Right kidney (tissue), 1 donor: ENCODE results near the gene TMEM52B.
"Not testable (repeated sequence)": the region's sequence is repeated elsewhere in the genome, so short reads cannot be mapped to it uniquely, and the experiment has no call there.

ENCODE experiments used
- DNase-seq: peaks from one replicate; pipeline ENCODE4 v3.0.0-alpha.2; 2016

Gene TMEM52B

GRCh38 chr12:10169104-10169503 is 9.7 kb upstream of the TMEM52B start:
- no peak for DNase-seq

DNA sequence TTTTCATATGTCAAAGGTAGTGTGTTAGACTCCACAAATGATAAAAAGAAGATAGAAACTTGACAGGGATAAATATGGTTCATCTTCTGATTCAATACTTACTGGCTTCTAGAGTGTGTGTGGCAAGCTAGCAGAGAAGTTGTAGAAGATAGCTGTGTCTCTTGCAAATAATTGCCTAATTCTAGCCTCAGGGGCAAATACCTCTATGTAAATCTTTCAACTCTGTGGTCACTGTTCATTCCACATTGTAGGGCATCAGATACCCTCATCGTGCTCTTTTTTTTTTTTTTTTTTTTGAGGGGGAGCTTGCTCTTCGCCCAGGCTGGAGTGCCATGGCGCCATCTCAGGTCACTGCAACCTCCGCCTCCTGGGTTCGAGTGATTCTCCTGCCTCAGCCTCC is 8.6 kb upstream of the TMEM52B start:
- no peak for DNase-seq

DNA sequence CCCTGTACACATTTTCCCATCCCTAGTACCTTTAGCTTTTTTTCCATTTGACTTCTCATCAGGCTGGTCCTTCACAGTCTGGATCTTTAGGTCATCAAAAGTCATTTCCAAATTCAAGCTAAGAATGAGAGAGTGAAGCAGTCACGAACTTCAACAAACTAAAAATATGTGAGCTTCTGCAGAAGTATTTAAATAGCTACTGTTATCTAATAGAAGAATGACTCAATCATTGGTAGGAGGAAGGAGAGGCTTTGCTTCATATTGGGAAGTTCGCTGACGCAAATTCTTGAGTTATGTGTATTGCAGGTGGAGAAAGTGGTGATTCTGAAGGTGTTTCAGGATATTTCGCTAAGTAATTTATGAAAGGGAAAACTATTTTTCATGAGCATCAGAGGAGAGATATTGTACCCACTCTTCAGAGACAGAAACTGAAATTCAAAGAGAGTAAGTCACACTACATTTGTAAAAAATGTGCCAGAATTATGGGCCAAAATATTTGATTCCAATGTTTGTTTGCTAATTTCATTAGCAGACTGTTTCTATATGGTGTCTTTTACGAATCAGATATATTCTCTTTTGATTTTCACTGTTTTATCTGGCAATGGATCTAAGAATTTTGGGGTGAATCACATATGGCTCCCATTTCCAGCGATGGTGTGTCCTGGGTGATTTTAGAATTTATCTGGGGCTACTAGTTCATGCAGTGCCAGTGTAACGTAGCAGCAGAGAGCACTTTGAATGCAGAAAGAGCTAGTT is 6.7 kb upstream of the TMEM52B start, which contains the start of gene OLR1:
Gene OLR1 (minus strand): TSS at position 160 of the 756 bp plus-strand sequence. CDS start 55 bp downstream, at position 105.
- DNase-seq, result no peak

DNA sequence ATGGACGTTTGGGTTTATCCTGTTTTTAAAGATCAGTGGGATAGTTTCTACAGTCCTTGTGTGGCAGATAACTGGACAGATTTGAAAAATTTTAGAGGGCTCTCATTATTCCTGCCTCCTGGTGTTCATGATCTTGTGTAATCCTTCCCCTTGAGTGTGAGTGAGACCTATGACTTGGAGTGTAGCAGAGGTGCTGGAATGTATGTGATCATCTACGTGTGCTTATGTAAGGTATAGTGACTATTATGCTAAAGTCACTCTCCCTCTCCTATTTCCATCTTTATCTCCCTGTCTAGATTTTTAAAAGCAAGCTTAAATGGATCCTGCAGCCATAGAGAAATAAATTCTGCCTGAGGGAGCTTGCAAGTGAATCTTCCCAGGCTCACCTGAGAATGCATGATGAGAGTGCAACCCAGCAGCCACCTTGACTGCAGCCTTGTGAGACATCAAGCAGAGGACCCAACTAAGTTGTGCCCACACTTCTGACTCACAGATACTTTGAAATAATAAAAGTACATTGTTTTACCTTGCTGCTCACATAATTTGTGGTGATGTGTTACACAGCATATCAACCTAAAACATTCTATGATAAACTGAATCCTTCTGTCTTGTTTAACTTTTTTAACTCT is 3.7 kb upstream of the TMEM52B start:
- DNase-seq, result no peak

DNA sequence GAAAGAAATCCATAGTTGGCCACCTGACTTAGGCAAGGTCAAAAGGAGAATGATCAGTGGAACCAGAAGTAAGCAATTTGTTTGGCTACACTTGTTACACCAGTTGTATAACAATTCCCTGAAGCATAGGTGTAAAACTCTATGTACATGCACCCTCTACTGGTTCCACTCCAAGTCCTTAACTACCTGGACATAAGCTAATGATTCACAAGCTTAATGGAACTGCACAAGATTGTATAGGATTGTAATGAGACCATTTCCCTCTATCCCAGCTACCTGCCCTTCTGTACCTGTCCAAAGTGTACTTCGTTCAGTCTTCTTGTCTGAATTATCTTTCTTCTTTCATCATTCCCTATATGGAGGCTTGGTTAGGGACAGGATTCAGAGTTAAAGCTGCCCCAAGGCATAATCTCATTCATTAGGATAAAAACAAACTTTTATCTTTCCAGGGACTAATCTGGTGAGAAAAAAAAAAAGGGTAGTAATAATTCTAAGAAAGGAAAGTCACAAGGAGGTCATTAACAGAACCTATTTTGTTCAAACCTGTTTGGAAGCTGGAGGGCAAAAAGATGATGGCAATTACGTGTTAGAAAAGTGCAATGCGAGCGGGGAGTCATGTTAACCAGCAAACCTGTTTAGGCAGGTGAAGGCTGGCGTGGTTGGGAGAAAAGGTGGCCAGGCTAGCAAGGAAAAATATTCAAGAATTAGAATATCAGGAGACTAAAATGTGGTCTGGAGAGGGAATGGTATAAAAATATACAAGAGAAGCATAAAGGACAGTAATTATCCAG is 2.8 kb upstream of the TMEM52B start:
- DNase-seq, result peak; percentile 22

- DNase-seq, result no peak
These were observed 947 bp downstream of the TMEM52B start for GRCh38 chr12:10179776-10180181.

DNA sequence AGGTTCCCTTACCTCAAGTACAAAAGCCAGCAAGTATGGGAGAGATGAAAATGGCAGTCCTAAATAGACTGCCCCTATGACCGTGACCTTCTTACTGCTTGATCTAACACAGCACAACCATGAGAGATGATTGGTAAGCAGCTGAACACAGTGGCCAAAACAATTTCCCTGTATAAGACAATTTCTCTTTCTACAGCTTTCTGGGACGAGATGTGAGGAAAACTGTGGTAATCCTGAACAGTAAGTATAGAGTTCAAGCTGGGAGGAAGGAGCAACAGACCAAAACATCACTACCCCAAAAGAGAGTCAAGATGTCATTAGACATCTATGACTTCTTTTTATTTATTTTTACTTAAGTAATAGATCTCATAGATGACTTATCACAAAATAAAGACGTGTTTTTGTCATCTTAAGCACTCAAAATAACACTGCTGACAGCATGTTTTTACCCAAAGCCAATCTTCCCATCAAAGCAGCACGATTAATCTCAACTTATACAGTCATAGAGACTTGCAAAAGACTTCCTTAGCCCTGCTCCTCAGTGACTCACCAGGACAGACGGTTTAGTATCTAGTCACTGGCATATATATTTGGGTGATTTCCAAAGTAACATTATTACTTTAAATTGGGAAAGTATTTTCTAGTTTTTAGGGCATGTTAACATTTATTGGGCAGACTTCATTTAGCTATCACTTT is 3.7 kb downstream of the TMEM52B start:
- DNase-seq, result no peak

DNA sequence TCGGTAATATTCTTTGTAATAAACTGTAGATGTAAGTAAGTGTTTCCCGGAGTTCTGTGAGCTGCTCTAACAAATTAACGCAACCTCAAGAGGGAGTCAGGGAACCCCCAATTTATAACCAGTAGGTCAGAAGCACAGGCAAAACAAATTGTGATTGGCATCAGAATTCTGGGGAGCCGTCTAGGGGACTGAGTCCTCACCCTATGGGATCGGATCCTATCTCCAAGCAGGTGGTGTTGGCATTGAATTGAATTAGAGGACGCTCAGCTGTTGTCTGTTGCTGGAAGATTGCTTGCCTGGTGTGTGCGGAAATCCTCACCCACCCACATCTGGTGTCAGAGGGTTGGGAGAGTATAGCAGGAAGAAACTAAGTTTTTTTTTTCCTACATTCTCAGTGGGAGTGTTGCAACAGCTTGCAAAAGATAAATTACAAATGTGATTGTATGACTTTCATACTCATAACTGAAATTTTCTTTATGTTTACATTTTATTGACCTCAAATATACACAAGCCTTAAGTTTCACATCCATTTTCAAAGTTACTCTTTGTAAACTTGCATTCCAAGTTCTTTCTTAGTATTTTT is 5.5 kb downstream of the TMEM52B start:
- no peak for DNase-seq

GRCh38 chr12:10186299-10186698 is 7.5 kb downstream of the TMEM52B start:
- no peak for DNase-seq

DNA sequence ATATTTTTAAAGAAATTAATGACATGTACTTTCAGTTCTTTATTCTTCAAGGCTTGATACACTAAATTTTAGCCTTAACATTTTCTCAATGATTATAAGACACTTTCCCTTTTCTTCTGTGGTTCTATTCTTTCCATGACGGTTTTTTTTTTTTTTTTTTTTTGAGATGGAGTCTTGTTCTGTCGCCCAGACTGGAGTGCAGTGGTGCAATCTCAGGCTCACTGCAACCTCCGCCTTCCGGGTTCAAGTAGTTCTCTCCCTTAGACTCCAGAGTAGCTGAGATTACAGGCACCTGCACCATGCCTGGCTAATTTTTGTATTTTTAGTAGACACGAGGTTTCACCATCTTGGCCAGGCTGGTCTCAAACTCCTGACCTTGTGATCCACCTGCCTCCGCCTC is 8.1 kb downstream of the TMEM52B start:
- not testable (repeated sequence) for DNase-seq

- DNase-seq, result no peak
These were observed 10.8 kb downstream of the TMEM52B start for GRCh38 chr12:10189653-10190052.

- peak; percentile 29 for DNase-seq
These were observed 11.9 kb downstream of the TMEM52B start for GRCh38 chr12:10190558-10191388.

- DNase-seq, result no peak
These were observed 13.0 kb downstream of the TMEM52B start for GRCh38 chr12:10191865-10192264.

DNA sequence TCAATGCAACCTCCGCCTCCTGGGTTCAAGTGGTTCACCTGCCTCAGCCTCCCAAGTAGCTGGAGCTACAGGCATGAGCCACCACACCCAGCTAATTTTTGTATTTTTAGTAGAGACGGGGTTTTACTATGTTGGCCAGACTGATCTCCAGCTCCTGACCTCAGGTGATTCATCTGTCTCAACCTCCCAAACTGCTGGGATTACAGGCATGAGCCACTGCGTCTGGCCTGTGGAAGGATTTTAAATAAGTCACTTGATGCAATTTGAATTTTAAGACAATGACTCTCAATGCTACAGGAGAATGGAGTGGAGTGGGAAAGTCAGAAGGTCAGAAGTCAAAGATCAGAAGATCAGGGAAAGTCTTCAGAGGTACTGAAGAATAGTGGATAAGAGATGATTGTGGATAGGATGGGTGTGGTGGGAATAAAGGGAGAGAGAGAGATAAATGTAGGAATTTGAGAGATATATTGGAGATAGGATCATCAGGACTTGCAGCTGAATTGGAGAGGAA is 15.4 kb downstream of the TMEM52B start:
- DNase-seq, result no peak

GRCh38 chr12:10196210-10196609 is 17.4 kb downstream of the TMEM52B start:
- DNase-seq, result no peak

GRCh38 chr12:10197879-10198278 is 19.0 kb downstream of the TMEM52B start:
- DNase-seq, result no peak

DNA sequence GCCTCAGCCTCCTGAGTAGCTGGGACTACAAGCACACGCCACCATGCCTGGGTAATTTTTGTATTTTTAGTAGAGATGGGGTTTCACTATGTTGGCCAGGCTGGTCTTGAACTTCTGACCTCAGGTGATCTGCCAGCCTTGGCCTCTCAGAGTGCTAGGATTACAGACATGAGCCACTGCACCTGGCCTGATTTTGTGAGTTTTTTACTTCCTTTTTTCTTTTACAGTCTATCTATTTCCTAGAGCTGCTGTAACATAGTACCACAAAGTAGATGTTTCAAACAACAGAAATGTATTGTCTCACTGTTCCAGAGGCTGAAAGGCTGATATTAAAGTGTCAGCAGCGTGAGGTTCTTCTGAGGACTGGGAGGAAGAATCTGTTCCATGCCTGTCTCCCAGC is 25.7 kb downstream of the TMEM52B start:
- not testable (repeated sequence) for DNase-seq

DNA sequence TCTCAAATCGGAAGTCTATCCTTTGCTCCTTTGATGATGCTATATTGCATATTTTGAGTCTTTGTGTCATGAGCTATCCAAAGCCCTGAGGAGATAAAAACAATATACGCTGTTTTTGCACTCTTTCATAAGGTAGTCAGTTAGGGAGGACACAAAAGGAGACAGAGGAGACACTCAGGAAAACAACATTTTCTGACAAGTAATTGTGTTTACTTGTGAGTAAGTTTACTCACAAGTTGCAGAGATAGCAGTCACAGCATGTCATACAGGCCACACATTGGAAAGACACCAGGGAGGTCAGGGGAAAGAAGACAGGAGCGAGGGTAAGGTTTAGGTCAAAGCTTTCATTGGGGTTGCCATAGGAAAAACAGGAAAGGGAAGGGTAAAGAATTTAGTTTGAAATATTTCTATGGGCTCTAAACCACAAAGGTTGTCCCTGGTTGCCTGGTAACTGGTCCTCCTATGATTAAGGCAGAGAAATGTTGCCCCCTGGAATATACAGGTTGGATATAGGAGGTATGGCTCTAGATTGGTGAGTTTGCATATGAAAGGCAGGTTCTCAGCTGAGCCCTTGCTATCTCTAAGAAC is 26.5 kb downstream of the TMEM52B start:
- no peak for DNase-seq

DNA sequence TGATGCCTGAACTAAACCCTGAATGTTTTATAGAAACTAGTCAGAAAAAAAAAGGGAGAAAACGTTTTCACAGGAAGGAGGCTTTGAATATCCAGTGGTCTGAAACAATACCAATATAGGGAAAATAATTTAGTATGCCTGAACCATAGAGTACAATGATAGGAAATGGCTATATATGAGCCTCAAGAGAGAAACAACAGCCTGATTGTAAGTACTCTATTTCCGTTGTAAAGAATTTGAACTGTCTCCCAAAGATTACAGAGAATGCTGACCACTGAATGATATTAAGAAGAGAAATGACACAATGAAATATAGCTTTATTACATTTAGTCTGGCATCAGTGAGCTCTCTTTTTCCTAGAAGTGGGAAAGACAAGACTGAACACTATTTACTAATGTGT is 28.3 kb downstream of the TMEM52B start:
- DNase-seq, result no peak

- DNase-seq, result no peak
These were observed 31.4 kb downstream of the TMEM52B start for GRCh38 chr12:10210225-10210624.
